OCI-LY1 (cell line): ENCODE data around the gene CALM3.

Experiments used
- CTCF ChIP-seq: fragments of 200-600 bp; sonication (generic), shearing (Covaris generic); IDR thresholded peaks from 2 replicates; pipeline ENCODE4 v1.5.1; 2017; ENCODE audit warnings: mild to moderate bottlenecking, antibody characterized with exemption, low read length, moderate library complexity, mixed read lengths
- EZH2 ChIP-seq: fragments of 200-600 bp; sonication (generic), shearing (Covaris generic); IDR thresholded peaks from 2 replicates; pipeline ENCODE4 v1.8.0; 2017; ENCODE audit warnings: borderline replicate concordance, mixed run types, mild to moderate bottlenecking, antibody characterized with exemption, low read length, moderate library complexity, mixed read lengths

GRCh38 chr19:46591254-46591653 is 9.9 kb upstream of the CALM3 start:
- TF ChIP-seq EZH2, result no peak
- no peak for TF ChIP-seq CTCF
